Ectodermal cell (in vitro differentiated cells): ENCODE measurements around the gene CCM2.

ENCODE experiments used
- H3K27ac ChIP-seq: 2 replicates; pipeline ENCODE4 v1.7.0; 2013; ENCODE audit warnings: mild to moderate bottlenecking, low read depth, low read length; ENCODE audit not compliant: insufficient read depth, poor library complexity, severe bottlenecking
- H3K27me3 ChIP-seq: 2 replicates; pipeline ENCODE4 v1.7.0; 2013; ENCODE audit warnings: mild to moderate bottlenecking, low read length; ENCODE audit not compliant: insufficient read depth, control insufficient read depth, poor library complexity, severe bottlenecking
- H3K36me3 ChIP-seq: one replicate; pipeline ENCODE4 v1.7.0; 2013; ENCODE audit warnings: low read length; ENCODE audit not compliant: control insufficient read depth, insufficient read depth
- H3K4me1 ChIP-seq: one replicate; pipeline ENCODE4 v1.7.0; 2013; ENCODE audit warnings: low read length; ENCODE audit not compliant: control insufficient read depth, insufficient read depth
- H3K4me3 ChIP-seq: 2 replicates; pipeline ENCODE4 v1.7.0; 2013; ENCODE audit warnings: low read depth, low read length, control low read depth; ENCODE audit not compliant: insufficient read depth
- H3K9me3 ChIP-seq: 2 replicates; pipeline ENCODE4 v1.7.0; 2013; ENCODE audit warnings: mild to moderate bottlenecking, low read length, moderate library complexity; ENCODE audit not compliant: control insufficient read depth
- WGBS, 2 experiments: methylation state at CpG; one replicate each; pipeline ENCODE4 v1.1.7; 2013; ENCODE audit warnings: missing lambda C conversion rate in 2 of 2; 5-methylcytosine and 5-hydroxymethylcytosine counted together

CCM2 gene

DNA sequence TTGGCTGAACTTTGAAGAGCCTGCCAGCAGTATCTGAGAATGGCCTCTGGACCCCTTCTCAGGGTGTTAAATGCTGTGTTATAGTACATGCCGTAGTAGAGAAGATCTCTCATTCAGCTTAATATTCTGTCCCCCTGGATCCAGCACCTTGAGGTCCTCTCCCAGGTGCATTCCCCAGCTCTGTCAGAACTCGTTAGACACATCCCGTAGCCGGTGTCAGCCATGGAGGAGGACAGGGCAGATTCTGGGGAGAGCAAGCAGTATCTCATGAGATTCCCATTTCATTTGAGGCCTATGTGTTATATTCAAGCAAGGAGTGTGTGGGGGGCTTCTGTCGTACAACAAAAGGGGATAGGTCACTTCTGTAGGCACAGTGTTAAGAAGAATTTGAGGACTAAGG lies 53.9 kb downstream of the CCM2 start:
- 95 to 99% methylated on average over 5 of the region's 5 CpGs for WGBS, 2 experiments
- H3K4me1 ChIP-seq: no peaks in the 10 kb centered on the region
- no peaks in the 10 kb centered on the region for H3K27me3 ChIP-seq
- H3K9me3 ChIP-seq: no peaks in the 10 kb centered on the region
- no peaks in the 10 kb centered on the region for H3K36me3 ChIP-seq
- no peak overlapping the region for H3K4me3 ChIP-seq
- H3K27ac ChIP-seq: no peak overlapping the region

- Histone ChIP-seq H3K27me3 (no peaks in the 10 kb centered on the region), H3K9me3 (no peaks in the 10 kb centered on the region), H3K4me1 (no peaks in the 10 kb centered on the region), H3K36me3 (no peaks in the 10 kb centered on the region), H3K27ac (no peak overlapping the region), H3K4me3 (no peak overlapping the region)
- WGBS, 2 experiments: 96% methylated on average over 3 of the region's 3 CpGs
Observed at GRCh38 chr7:45054442-45054841, 54.4 kb downstream of the CCM2 start.

DNA sequence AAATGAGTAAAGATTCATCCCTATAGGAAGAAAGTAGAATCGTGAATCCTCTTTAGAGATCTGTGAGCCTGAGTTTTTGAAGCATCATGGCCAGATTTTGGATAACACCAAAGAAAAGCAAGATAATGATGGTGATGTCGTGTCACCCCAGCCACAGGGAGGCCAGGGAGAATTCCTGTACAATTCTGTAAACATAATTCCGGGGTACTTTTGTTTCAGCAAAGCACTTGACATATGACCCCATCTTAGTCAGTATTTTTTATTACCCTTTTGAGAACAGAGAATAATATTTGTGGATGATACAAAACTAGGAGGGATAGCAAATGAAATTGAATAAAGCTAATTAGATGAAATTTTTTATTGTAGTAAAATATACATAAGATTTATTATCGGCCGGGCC lies 55.0 kb downstream of the CCM2 start:
- Histone ChIP-seq H3K4me3 (no peak overlapping the region), H3K27me3 (no peaks in the 10 kb centered on the region), H3K36me3 (no peaks in the 10 kb centered on the region), H3K27ac (no peak overlapping the region), H3K9me3 (no peaks in the 10 kb centered on the region), H3K4me1 (no peaks in the 10 kb centered on the region)
- 95 to 99% methylated on average over 5 of the region's 5 CpGs for WGBS, 2 experiments

DNA sequence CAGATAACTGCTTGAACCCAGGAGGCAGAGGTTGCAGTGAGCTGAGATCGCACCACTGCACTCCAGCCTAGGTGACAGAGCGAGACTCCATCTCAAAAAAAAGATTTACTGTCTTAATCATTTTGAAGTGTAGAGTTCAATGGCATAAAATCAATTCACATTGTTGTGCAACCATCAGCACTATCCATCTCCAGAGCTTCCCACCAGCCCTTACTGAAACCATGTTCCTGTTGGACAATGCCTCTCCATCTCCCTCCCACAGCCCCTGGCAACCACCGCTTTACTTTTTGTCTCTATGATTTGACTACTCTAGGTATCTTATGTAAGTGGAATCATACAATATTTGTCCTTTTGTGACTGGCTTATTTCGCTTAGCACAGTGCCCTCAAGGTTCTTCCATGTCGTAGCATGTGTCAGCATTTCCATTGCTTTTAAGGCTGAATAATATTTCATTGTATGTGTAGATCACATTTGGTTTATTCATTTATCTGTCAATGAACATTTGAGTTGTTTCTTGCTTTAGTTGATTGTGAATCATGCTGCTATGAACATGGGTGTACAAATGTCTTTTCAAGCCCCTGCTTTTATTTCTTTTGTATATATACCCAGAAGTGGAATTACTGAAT lies 55.7 kb downstream of the CCM2 start:
- Histone ChIP-seq H3K4me3 (no peak overlapping the region), H3K36me3 (no peaks in the 10 kb centered on the region), H3K27ac (no peak overlapping the region), H3K9me3 (no peaks in the 10 kb centered on the region), H3K27me3 (no peaks in the 10 kb centered on the region), H3K4me1 (no peaks in the 10 kb centered on the region)
- 93 to 97% methylated on average over 4 to 5 of the region's 5 CpGs for WGBS, 2 experiments

DNA sequence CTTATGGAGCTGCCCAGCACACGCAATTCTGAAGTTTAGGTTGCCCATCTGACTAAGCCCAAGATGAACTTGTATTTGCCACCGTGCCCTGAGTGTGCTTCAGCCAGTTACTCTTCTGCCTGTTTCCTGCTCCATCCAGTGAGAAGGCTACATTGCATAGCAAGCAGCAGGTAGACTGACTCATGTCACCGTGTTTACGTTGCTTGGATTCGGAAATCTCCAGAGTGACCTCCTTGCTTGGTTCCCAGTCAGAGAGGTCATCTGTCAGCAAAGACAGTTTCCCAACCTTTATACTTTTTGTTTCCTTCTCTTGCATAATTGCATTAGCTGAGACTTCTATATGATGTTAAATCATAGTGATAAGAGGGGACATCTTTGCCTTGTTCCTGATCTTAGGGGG lies 57.9 kb downstream of the CCM2 start:
- H3K4me1 ChIP-seq: no peaks in the 10 kb centered on the region
- no peak overlapping the region for H3K27ac ChIP-seq
- H3K27me3 ChIP-seq: no peaks in the 10 kb centered on the region
- no peaks in the 10 kb centered on the region for H3K36me3 ChIP-seq
- no peaks in the 10 kb centered on the region for H3K9me3 ChIP-seq
- WGBS, 2 experiments: 92 to 94% methylated on average over 5 of the region's 5 CpGs
- no peak overlapping the region for H3K4me3 ChIP-seq

- no peak overlapping the region for H3K4me3 ChIP-seq
- no peak overlapping the region for H3K27ac ChIP-seq
- no peaks in the 10 kb centered on the region for H3K4me1 ChIP-seq
- H3K9me3 ChIP-seq: no peaks in the 10 kb centered on the region
- peaks cover 10% of the 10 kb centered on the region for H3K36me3 ChIP-seq
- H3K27me3 ChIP-seq: no peaks in the 10 kb centered on the region
- WGBS, 2 experiments: 90 to 95% methylated on average over 2 to 3 of the region's 3 CpGs
Observed at GRCh38 chr7:45060295-45060694, 60.3 kb downstream of the CCM2 start.

GRCh38 chr7:45061352-45061751 lies 61.4 kb downstream of the CCM2 start:
- H3K27ac ChIP-seq: no peak overlapping the region
- no peak overlapping the region for H3K4me3 ChIP-seq
- peaks cover 10% of the 10 kb centered on the region for H3K36me3 ChIP-seq
- H3K9me3 ChIP-seq: no peaks in the 10 kb centered on the region
- no peaks in the 10 kb centered on the region for H3K27me3 ChIP-seq
- 89 to 97% methylated on average over 2 of the region's 2 CpGs for WGBS, 2 experiments
- H3K4me1 ChIP-seq: no peaks in the 10 kb centered on the region

- no peak overlapping the region for H3K4me3 ChIP-seq
- 88 to 100% methylated on average over 1 of the region's 1 CpG for WGBS, 2 experiments
- H3K27ac ChIP-seq: no peak overlapping the region
- no peaks in the 10 kb centered on the region for H3K27me3 ChIP-seq
- no peaks in the 10 kb centered on the region for H3K4me1 ChIP-seq
- H3K9me3 ChIP-seq: no peaks in the 10 kb centered on the region
- H3K36me3 ChIP-seq: peaks cover 10% of the 10 kb centered on the region
Observed at GRCh38 chr7:45061806-45062425, 61.9 kb downstream of the CCM2 start.

GRCh38 chr7:45064047-45064725 lies 64.2 kb downstream of the CCM2 start:
- WGBS, 2 experiments: 92 to 93% methylated on average over 16 of the region's 16 CpGs

GRCh38 chr7:45065031-45065995 lies 65.3 kb downstream of the CCM2 start:
- no peaks in the 10 kb centered on the region for H3K27me3 ChIP-seq
- no peak overlapping the region for H3K27ac ChIP-seq
- peaks cover 10% of the 10 kb centered on the region for H3K36me3 ChIP-seq

More at GRCh38 chr7:45064047-45064725, 64.2 kb downstream of the CCM2 start:
- Histone ChIP-seq H3K27me3 (no peaks in the 10 kb centered on the region), H3K27ac (no peak overlapping the region), H3K4me3 (no peak overlapping the region), H3K4me1 (no peaks in the 10 kb centered on the region), H3K9me3 (no peaks in the 10 kb centered on the region), H3K36me3 (peaks cover 10% of the 10 kb centered on the region)

More at GRCh38 chr7:45065031-45065995, 65.3 kb downstream of the CCM2 start:
- Histone ChIP-seq H3K4me1 (no peaks in the 10 kb centered on the region), H3K4me3 (no peak overlapping the region), H3K9me3 (no peaks in the 10 kb centered on the region)
- WGBS, 2 experiments: 96% methylated on average over 12 of the region's 12 CpGs
